ENCODE data around the gene MED25.

- TF ChIP-seq CTCF (IDR thresholded peaks at IDR 0.05): no peak
- no peak for TF ChIP-seq USF2 (CRISPR knock-in tag; IDR thresholded peaks at IDR 0.05)
Observed at GRCh38 chr19:49780861-49781260, 37.2 kb upstream of the MED25 start.

Measured in WTC11 (cell line).